A549 (cell line): Measurements from ENCODE around the gene BRD1. TPM values are rescaled to one million over a fixed set of nuclear protein-coding genes. Genes with fewer than 3 reads are reported as not detected.

ENCODE experiments used
- ATAC-seq, 2 experiments: fragments of 200-7000 bp in 1 of 2; fragments of >200 bp in 1 of 2; cut with Nextera tagmentation in 1 of 2; cut with Tn5 transposase in 1 of 2; 3 replicates each; pipeline versions ENCODE4 v1.8.0 to v1.9.1; 2018 to 2020; ENCODE audit warnings: mild to moderate bottlenecking in 1 of 2, moderate library complexity in 1 of 2
- CTCF ChIA-PET: fragments of 300-600 bp; sonication (Branson Sonifier 250); formaldehyde crosslinking; extraction: SDS; loops from one replicate; lab custom pipeline; 2021; ENCODE audit warnings: antibody characterized with exemption, inconsistent platforms; lab: Yijun Ruan, JAX
- POLR2A ChIA-PET: fragments of 350-600 bp; formaldehyde crosslinking; extraction: SDS; loops from one replicate; lab custom pipeline; 2021; ENCODE audit warnings: antibody characterized with exemption, inconsistent platforms; lab: Yijun Ruan, JAX
- DNase-seq, 2 experiments: peaks; one replicate each; pipeline versions ENCODE4 v3.0.0 to v3.0.0-alpha.2; 2011 to 2016; ENCODE audit warnings: low read depth in 1 of 2, low spot score in 1 of 2
- FAIRE-seq: peaks from 2 replicates; lab custom pipeline; 2011; peaks lifted over from hg19 to GRCh38; lab: Jason Lieb, UNC
- H3K27ac ChIP-seq, 2 experiments: fragments of >200 bp; sonication (Bioruptor Twin); formaldehyde crosslinking; 3 replicates each; pipeline ENCODE4 v1.5.1; 2016 to 2017
- H3K4me1 ChIP-seq: fragments of >200 bp; sonication (Bioruptor Twin); formaldehyde crosslinking; 3 replicates; pipeline ENCODE4 v1.6.1; 2016
- H3K4me2 ChIP-seq: fragments of >200 bp; sonication (Bioruptor Twin); formaldehyde crosslinking; 3 replicates; pipeline ENCODE4 v1.6.1; 2016
- H3K4me3 ChIP-seq: fragments of >200 bp; sonication (Bioruptor Twin); formaldehyde crosslinking; 3 replicates; pipeline ENCODE4 v1.5.1; 2016
- H3K9me3 ChIP-seq: fragments of >200 bp; sonication (Bioruptor Twin); formaldehyde crosslinking; 3 replicates; pipeline ENCODE4 v1.6.1; 2016
- CBX2 ChIP-seq: fragments of 200-600 bp; sonication (generic); IDR thresholded peaks from 2 replicates; pipeline ENCODE4 v1.6.1; 2016; ENCODE audit warnings: low read depth, mild to moderate bottlenecking, borderline replicate concordance
- CEBPB ChIP-seq, 2 experiments: fragments of >200 bp in 1 of 2; sonication (Bioruptor Twin) in 1 of 2; formaldehyde crosslinking in 1 of 2; IDR thresholded peaks; 2 replicates each; pipeline ENCODE4 v1.6.1; 2012 to 2016
- CHD4 ChIP-seq: fragments of 200-600 bp; sonication (generic); IDR thresholded peaks from 2 replicates; pipeline ENCODE4 v1.6.1; 2016; ENCODE audit warnings: antibody characterized with exemption, mild to moderate bottlenecking, borderline replicate concordance
- CTCF ChIP-seq: fragments of >200 bp; sonication (Bioruptor Twin); formaldehyde crosslinking; IDR thresholded peaks from 3 replicates; pipeline ENCODE4 v1.5.1; 2016
- E2F6 ChIP-seq: IDR thresholded peaks from 2 replicates; pipeline ENCODE4 v1.6.1; 2012; ENCODE audit warnings: low read depth, borderline replicate concordance
- ELK1 ChIP-seq: fragments of 150-350 bp; IDR thresholded peaks from 2 replicates; pipeline ENCODE4 v1.6.1; 2014; ENCODE audit warnings: low read depth, mild to moderate bottlenecking, low read length
- EP300 ChIP-seq, 2 experiments: fragments of >200 bp; sonication (Bioruptor Twin); formaldehyde crosslinking; IDR thresholded peaks; 2 replicates in 1 of 2; 3 replicates in 1 of 2; pipeline ENCODE4 v1.6.1; 2016 to 2017
- HDAC2 ChIP-seq: fragments of 200-600 bp; sonication (generic); IDR thresholded peaks from 2 replicates; pipeline ENCODE4 v1.6.1; 2016
- HEYL ChIP-seq: fragments of 250-450 bp; sonication (Bioruptor Pico); IDR thresholded peaks from 2 replicates; pipeline ENCODE4 v1.8.0; 2021; ENCODE audit warnings: mild to moderate bottlenecking, moderate library complexity
- KDM1A ChIP-seq: fragments of 200-600 bp; sonication (generic); IDR thresholded peaks from 2 replicates; pipeline ENCODE4 v1.6.1; 2016; ENCODE audit warnings: low read depth, mild to moderate bottlenecking
- KDM5A ChIP-seq: fragments of 200-600 bp; sonication (generic); IDR thresholded peaks from 2 replicates; pipeline ENCODE4 v1.6.1; 2016; ENCODE audit warnings: antibody characterized with exemption, mild to moderate bottlenecking
- MYC ChIP-seq: IDR thresholded peaks from 2 replicates; pipeline ENCODE4 v1.6.1; 2012; ENCODE audit warnings: mild to moderate bottlenecking, inconsistent platforms, low read length, improper control_type of control experiment, borderline replicate concordance
- NFE2L2 ChIP-seq: fragments of 150-350 bp; conservative IDR thresholded peaks from 2 replicates; pipeline ENCODE4 v1.6.1; 2014; ENCODE audit warnings: low read length
- NR3C1 ChIP-seq: fragments of >200 bp; sonication (Bioruptor Twin); formaldehyde crosslinking; IDR thresholded peaks from 3 replicates; pipeline ENCODE4 v1.6.1; 2017
- PBX3 ChIP-seq: IDR thresholded peaks from 2 replicates; pipeline ENCODE4 v1.6.1; 2012
- PHF8 ChIP-seq: fragments of 200-600 bp; sonication (generic); IDR thresholded peaks from 2 replicates; pipeline ENCODE4 v1.6.1; 2016; ENCODE audit warnings: low read depth, mild to moderate bottlenecking, antibody characterized with exemption, moderate library complexity, borderline replicate concordance
- RAD21 ChIP-seq, 2 experiments: fragments of >200 bp in 1 of 2; sonication (Bioruptor Twin) in 1 of 2; formaldehyde crosslinking in 1 of 2; IDR thresholded peaks in 1 of 2; conservative IDR thresholded peaks in 1 of 2; 2 replicates in 1 of 2; 3 replicates in 1 of 2; pipeline ENCODE4 v1.6.1; 2012 to 2018; ENCODE audit warnings: inconsistent platforms in 1 of 2
- REST ChIP-seq: fragments of 200-600 bp; sonication (generic); IDR thresholded peaks from 2 replicates; pipeline ENCODE4 v1.6.1; 2016; ENCODE audit warnings: antibody characterized with exemption, mild to moderate bottlenecking, moderate library complexity
- RFX5 ChIP-seq: fragments of 450-650 bp; IDR thresholded peaks from 2 replicates; pipeline ENCODE4 v1.7.1; 2014; ENCODE audit warnings: antibody characterized with exemption, mild to moderate bottlenecking, moderate library complexity
- SMC3 ChIP-seq: fragments of >200 bp; sonication (Bioruptor Twin); formaldehyde crosslinking; IDR thresholded peaks from 3 replicates; pipeline ENCODE4 v1.6.1; 2018; ENCODE audit warnings: inconsistent platforms
- TFCP2L1 ChIP-seq: fragments of 250-450 bp; sonication (Bioruptor Pico); IDR thresholded peaks from 2 replicates; pipeline ENCODE4 v1.5.0; 2021; ENCODE audit warnings: mild to moderate bottlenecking
- ZNF302 ChIP-seq: fragments of 250-450 bp; sonication (Bioruptor Pico); IDR thresholded peaks from 2 replicates; pipeline ENCODE4 v1.9.0; 2021; ENCODE audit warnings: inconsistent platforms, mild to moderate bottlenecking, moderate library complexity
- WGBS: methylation state at CpG from one replicate; pipeline ENCODE4 v1.1.6; 2017; ENCODE audit errors: missing lambda C conversion rate; 5-methylcytosine and 5-hydroxymethylcytosine counted together
- polyA plus RNA-seq, 4 experiments: library from polyadenylated mRNA; depleted of rRNA in 3 of 4; stranded (reverse); fragments of >200 nt; fragmentation: RNase III in 1 of 4; extraction: RNeasy Plus Mini Kit Qiagen cat#74134 plus additional on column Dnase treatment in 1 of 4; gene quantifications; 2 replicates in 3 of 4; 3 replicates in 1 of 4; pipeline ENCODE4 v1.2.3, GENCODE V29; 2011 to 2017

The BRD1 gene
- polyA plus RNA-seq, 2 of the 4 experiments (the other 2 are of a cell fraction): 3.7 to 11.5 TPM

GRCh38 chr22:49727191-49727880 is 100.3 kb downstream of the BRD1 start:
- no peak for ATAC-seq
- 0 out of 3 replicates have a peak, but pooled peaks cover 4% of the 10 kb centered on the region for H3K9me3 ChIP-seq
- no peak for DNase-seq
- no peak overlapping the region for H3K27ac ChIP-seq
- H3K4me2 ChIP-seq: no peak overlapping the region
- POLR2A ChIA-PET: no interaction called here
- H3K4me1 ChIP-seq: no peaks in the 10 kb centered on the region
- CTCF ChIA-PET: interaction anchor here (0.9 kb wide), 1 partner anchor 11 kb away, joined by 3 read pairs; no protein-coding TSS in a partner anchor
- TF ChIP-seq TFCP2L1 (CRISPR knock-in tag): no peak
- TF ChIP-seq NR3C1: no peak
- no peak for TF ChIP-seq EP300 (IDR thresholded peaks at IDR 0.05)
- no peak for TF ChIP-seq REST
- no peak for TF ChIP-seq RAD21 (conservative IDR thresholded peaks at IDR 0.05 in 1 of 2, IDR thresholded peaks at IDR 0.05 in 1 of 2)
- TF ChIP-seq PHF8: no peak
- TF ChIP-seq NFE2L2: no peak
- no peak for TF ChIP-seq CBX2
- H3K4me3 ChIP-seq: no peak overlapping the region
- FAIRE-seq: no peak
- WGBS: 62% methylated on average over 13 of the region's 27 CpGs

GRCh38 chr22:49726701-49727101 is 101.0 kb downstream of the BRD1 start:
- H3K4me3 ChIP-seq: no peak overlapping the region
- ChIA-PET CTCF (interaction anchor here (0.9 to 1.7 kb wide), 2 partner anchors 12 to 293 kb away, joined by 3 to 10 read pairs; no protein-coding TSS in a partner anchor), POLR2A (no interaction called here)
- no peak overlapping the region for H3K4me2 ChIP-seq
- no peaks in the 10 kb centered on the region for H3K4me1 ChIP-seq
- H3K9me3 ChIP-seq: no peaks in the 10 kb centered on the region
- ATAC-seq (no peak), DNase-seq (no peak), FAIRE-seq (no peak)
- WGBS: 0% methylated on average over 3 of the region's 17 CpGs
- TF ChIP-seq E2F6 (no peak), PBX3 (no peak), MYC (no peak), KDM5A (no peak), TFCP2L1 (CRISPR knock-in tag) (no peak), ZNF302 (CRISPR knock-in tag) (no peak), HEYL (CRISPR knock-in tag) (no peak), HDAC2 (no peak), NFE2L2 (no peak), KDM1A (no peak), CEBPB (IDR thresholded peaks at IDR 0.05) (no peak), SMC3 (no peak), CTCF (no peak), CHD4 (no peak), ELK1 (no peak), RFX5 (no peak)
- no peak overlapping the region for H3K27ac ChIP-seq
